ES-I3 (cell line): ENCODE data around the gene CP.
"Not testable (repeated sequence)": the region's sequence is repeated elsewhere in the genome, so short reads cannot be mapped to it uniquely, and the experiment has no call there.

Source experiments
- H3K36me3 ChIP-seq: 2 replicates; pipeline ENCODE4 v1.6.1; 2013; ENCODE audit warnings: mild to moderate bottlenecking, low read length, control low read depth, moderate library complexity; ENCODE audit not compliant: insufficient read depth
- H3K4me1 ChIP-seq: 2 replicates; pipeline ENCODE4 v1.6.1; 2013; ENCODE audit warnings: mild to moderate bottlenecking, control low read depth, low read length; ENCODE audit not compliant: insufficient read depth
- H3K9ac ChIP-seq: 2 replicates; pipeline ENCODE4 v1.6.1; 2013; ENCODE audit warnings: low read depth, mild to moderate bottlenecking, low read length, moderate library complexity
- H3K9me3 ChIP-seq: 2 replicates; pipeline ENCODE4 v1.6.1; 2013; ENCODE audit warnings: mild to moderate bottlenecking, low read length, moderate library complexity; ENCODE audit not compliant: control insufficient read depth, insufficient read depth

Gene CP

DNA sequence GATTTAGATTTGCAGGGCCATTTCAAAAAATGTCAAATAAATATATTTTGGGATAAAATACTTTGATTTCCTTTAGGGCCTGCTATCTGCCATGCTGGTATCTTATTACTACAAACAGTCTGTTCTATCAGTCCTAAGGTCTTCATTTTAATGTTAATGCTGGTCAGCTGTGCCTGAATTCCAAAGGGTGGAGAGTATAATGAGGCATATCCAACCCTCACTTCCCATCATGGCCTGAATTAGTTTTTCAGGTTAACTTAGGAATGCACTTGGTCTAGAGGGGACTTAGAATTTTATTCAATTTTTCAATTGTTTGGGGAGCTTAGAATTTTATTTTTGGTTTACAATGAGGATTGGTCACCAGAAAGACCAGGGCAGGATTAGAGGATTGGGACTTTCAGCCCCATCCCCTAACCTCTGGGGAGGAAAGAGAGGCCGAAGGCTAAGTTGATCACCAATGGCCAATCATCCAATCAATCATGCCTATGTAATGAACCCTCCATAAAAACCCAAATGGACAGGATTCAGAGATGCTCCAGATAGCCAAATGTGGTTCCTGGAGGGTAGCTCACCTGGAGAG, 17.8 kb upstream of the CP start:
- Histone ChIP-seq H3K9ac (no peak overlapping the region), H3K9me3 (no peaks in the 10 kb centered on the region), H3K36me3 (no peaks in the 10 kb centered on the region), H3K4me1 (peaks cover 11% of the 10 kb centered on the region)

GRCh38 chr3:149238268-149238667, 16.6 kb upstream of the CP start:
- not testable (repeated sequence) for H3K36me3 ChIP-seq, H3K9me3 ChIP-seq, H3K9ac ChIP-seq
- peaks cover 17% of the 10 kb centered on the region for H3K4me1 ChIP-seq

DNA sequence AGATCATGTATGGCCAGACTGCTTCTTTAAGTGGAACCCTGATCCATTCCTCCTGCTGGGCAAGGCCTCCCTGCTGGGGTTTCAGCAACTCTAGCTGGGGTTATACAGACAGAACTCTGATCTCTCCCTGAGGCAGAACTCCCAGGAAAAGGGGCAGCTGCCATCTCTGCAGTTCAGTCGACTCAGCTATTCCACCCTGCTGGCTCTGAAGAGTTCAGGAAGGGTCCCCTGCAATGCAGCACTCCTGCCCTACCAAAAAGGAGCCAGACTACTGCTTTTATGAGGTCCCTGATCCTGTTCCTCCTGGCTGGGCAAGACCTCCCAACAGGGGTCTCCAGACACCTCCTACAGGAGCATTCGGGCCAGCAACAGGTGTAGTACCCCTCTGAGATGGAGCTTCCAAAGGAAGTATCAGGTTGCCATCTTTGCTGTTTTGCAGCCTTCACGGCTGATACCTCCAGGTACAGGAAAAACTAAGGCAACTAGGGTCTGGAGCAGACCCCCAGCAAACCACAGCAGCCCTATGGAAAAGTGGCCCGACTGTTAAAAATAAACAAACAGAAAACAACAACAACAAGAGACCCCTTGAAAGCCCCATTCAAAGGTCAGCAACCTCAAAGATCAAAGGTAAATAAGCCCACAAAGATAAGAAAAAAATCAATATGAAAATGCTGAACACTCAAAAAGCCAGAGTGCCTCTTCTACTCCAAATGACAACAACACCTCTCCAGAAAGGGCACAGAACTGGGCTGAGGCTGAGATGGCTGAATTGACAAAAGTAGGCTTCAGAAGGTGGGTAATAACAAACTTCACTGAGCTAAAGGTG, 14.2 kb upstream of the CP start:
- no peaks in the 10 kb centered on the region for H3K9me3 ChIP-seq
- no peak overlapping the region for H3K9ac ChIP-seq
- H3K36me3 ChIP-seq: no peaks in the 10 kb centered on the region
- H3K4me1 ChIP-seq: peaks cover 27% of the 10 kb centered on the region

- Histone ChIP-seq H3K9me3 (no peaks in the 10 kb centered on the region), H3K9ac (no peak overlapping the region), H3K36me3 (no peaks in the 10 kb centered on the region), H3K4me1 (peaks cover 27% of the 10 kb centered on the region)
Measured at GRCh38 chr3:149234671-149235245, 13.1 kb upstream of the CP start.

GRCh38 chr3:149233323-149233722, 11.7 kb upstream of the CP start:
- H3K9me3 ChIP-seq: no peaks in the 10 kb centered on the region
- H3K36me3 ChIP-seq: no peaks in the 10 kb centered on the region
- no peak overlapping the region for H3K9ac ChIP-seq
- H3K4me1 ChIP-seq: peaks cover 27% of the 10 kb centered on the region

DNA sequence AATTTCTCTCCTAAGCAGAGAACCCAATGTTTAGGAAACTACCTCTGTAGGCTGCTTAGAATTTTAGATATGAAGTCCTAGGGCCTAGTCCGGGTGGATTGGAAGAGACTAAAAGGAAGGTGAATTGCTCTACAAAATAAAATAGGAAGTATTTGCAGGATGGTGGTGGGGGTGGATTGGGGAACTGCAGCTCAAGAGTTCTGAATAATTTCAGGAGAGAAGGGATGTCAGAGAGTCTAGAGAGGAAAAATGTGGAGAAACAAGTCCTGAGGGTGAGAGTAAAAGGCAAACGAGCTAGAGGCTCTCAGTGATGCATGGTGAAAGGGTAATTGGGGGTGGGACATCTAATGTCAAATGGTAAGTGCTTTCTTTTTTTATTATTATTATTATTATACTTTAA, 10.2 kb upstream of the CP start:
- Histone ChIP-seq H3K36me3 (no peaks in the 10 kb centered on the region), H3K4me1 (peaks cover 27% of the 10 kb centered on the region), H3K9me3 (no peaks in the 10 kb centered on the region), H3K9ac (no peak overlapping the region)

DNA sequence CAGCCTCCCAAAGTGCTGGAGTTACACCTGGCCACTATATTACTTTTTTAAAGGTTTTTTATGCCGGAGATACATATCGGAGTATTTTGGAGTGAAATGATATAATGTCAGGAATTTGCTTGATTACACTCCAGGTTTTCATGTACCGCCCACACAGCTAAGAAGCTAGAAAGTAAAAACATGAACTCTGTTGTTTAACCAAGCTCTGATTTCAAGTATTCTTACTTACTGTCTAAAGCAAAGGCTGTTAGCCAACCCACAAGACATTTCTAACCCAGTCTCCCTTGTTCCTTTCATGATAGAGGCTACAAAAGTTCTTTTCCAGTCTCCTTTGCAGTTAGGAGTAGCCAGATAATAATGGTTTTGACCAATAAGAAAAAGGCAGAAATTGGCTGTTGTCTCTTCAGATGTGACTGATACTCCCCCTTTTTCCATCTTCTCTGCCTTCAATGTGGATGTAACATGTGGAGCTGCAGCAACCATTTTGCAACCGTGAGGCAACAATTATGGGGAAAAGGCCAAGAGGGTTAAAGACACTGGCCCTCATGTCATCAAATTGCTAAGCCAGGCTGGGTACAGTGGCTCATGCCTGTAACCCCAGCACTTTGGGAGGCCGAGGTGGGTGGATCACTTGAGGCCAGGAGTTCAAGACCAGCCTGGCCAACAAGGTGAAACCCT, 6.1 kb upstream of the CP start:
- Histone ChIP-seq H3K4me1 (peaks cover 9% of the 10 kb centered on the region; the same call in 1 of the 2 replicates), H3K9ac (no peak overlapping the region), H3K36me3 (no peaks in the 10 kb centered on the region), H3K9me3 (no peaks in the 10 kb centered on the region)

- Histone ChIP-seq H3K36me3 (no peaks in the 10 kb centered on the region), H3K4me1 (peaks cover 9% of the 10 kb centered on the region; the same call in 1 of the 2 replicates), H3K9me3 (no peaks in the 10 kb centered on the region), H3K9ac (no peak overlapping the region)
Measured at GRCh38 chr3:149226776-149227175, 5.1 kb upstream of the CP start.

GRCh38 chr3:149224736-149225594, 3.3 kb upstream of the CP start:
- Histone ChIP-seq H3K36me3 (no peaks in the 10 kb centered on the region), H3K4me1 (peaks cover 4% of the 10 kb centered on the region; the same call in 1 of the 2 replicates), H3K9ac (no peak overlapping the region), H3K9me3 (no peaks in the 10 kb centered on the region)

GRCh38 chr3:149223461-149223820, 1.8 kb upstream of the CP start:
- Histone ChIP-seq H3K4me1 (peaks cover 4% of the 10 kb centered on the region; the same call in 1 of the 2 replicates), H3K36me3 (no peaks in the 10 kb centered on the region), H3K9me3 (no peaks in the 10 kb centered on the region), H3K9ac (no peak overlapping the region)

DNA sequence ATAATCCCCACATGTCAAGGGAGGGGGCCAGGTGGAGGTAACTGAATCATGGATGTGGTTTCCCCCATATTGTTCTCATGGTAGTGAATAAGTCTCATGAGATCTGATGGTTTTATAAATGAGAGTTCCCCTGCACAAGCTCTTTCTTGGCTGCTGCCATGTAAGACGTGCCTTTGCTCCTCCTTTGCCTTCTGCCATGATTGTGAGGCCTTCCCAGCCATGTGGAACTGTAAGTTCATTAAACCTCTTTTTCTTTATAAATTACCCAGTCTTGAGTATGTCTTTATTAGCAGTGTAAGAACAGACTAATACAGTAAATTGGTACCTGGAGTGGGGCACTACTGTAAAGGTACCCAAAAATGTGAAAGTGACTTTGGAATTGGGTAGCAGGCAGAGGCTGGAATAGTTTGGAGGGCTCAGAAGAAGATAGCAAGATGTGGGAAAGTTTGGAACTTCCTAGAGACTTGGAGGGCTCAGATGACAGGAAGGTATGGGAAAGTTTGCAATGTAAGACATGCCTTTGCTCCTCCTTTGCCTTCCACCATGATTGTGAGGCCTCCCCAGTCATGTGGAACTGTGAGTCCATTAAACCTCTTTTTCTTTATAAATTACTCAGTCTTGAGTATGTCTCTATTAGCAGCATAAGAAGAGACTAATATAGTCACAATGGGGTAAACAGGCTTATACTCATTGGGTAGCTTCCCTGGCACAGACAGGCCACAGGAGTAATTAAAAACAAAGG, 2.1 kb downstream of the CP start:
- H3K9me3 ChIP-seq, H3K36me3 ChIP-seq, H3K9ac ChIP-seq, H3K4me1 ChIP-seq: not testable (repeated sequence)

GRCh38 chr3:149217347-149217746, 4.3 kb downstream of the CP start:
- Histone ChIP-seq H3K36me3 (no peaks in the 10 kb centered on the region), H3K9ac (no peak overlapping the region), H3K9me3 (no peaks in the 10 kb centered on the region), H3K4me1 (no peaks in the 10 kb centered on the region)

DNA sequence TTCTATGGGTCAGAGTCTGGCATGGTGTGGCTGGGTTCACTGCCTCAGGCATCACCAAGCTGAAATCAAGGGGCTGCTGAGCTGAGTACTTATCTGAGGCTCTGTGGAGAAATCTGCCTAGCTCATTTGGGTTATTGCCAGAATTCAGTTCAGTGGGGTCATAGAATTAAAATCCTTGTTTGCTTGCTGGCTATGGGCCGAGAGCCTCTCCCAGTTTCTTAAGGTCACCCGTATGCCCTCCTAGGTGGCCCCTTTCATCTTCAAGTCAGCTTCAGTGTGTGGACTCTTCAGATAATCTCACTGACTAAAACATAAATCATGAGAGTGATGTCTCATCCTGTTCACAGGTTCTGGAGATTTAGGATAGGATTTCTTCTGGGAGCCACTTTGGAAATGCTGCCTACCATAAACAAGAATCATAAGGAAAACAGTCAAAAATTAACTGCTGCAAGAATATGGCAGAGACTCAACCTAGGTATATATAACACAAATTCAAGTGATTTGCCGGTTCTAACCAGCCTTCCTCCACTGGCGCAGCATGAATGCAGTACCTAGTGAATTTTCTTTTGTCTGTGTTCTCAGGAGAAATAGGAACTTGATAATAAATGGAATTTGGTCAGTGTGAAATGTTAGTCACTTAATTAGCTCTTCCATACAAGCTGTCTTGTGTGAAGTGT, 5.3 kb downstream of the CP start:
- no peak overlapping the region for H3K9ac ChIP-seq
- H3K9me3 ChIP-seq: no peaks in the 10 kb centered on the region
- H3K36me3 ChIP-seq: no peaks in the 10 kb centered on the region
- H3K4me1 ChIP-seq: no peaks in the 10 kb centered on the region
